Lower leg skin (tissue), 3 donors: ENCODE results near the gene S100P.

Source experiments
- POLR2A ChIP-seq, 2 donors: fragments of 450-650 bp; IDR thresholded peaks; one replicate each; pipeline ENCODE4 v1.6.1; 2016 to 2017; ENCODE audit warnings: antibody characterized with exemption in 2 of 2, mild to moderate bottlenecking in 1 of 2, moderate library complexity in 1 of 2
- TF ChIP-seq, protein P1 (sequence below), 3 donors: fragments of 450-650 bp; IDR thresholded peaks; one replicate each; pipeline ENCODE4 v1.5.1; 2016; ENCODE audit warnings: antibody characterized with exemption in 3 of 3, mild to moderate bottlenecking in 3 of 3, moderate library complexity in 2 of 3

DNA sequence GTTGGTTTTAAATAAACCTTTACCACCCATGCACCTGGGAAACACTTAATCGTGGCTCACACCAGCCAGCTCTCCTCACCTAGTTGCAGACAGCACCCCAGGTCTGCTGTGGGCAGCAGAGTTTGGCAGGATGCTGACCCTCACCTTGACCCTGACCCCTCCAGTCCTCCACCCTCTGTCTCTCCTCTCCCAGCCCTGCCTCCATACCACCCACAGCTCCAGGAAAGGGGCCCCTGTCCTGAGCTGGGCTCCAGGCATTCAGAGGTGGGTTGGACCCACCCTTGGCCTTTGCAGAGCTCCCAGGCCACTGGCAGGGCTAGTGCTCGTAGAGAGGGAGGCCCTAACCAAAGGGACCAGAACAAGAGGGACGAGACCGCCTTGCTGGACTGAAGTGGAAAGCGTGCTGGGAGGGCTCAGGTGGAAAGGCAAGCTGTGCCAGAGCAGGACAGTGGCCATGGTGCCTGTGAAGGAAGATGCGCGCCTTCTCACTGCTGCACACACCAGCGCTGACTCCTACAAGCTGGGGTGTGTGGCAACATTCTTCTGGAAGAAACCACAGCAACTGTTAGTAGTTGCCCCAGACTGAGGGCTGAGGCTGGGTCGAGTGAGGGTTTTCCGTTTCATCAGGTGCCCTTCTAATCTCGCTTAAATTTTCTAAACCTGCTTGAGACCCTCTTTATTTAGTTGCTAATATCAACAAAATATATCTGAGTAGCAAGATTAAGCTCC lies 10.7 kb upstream of the S100P start:
- TF ChIP-seq, protein P1, sequence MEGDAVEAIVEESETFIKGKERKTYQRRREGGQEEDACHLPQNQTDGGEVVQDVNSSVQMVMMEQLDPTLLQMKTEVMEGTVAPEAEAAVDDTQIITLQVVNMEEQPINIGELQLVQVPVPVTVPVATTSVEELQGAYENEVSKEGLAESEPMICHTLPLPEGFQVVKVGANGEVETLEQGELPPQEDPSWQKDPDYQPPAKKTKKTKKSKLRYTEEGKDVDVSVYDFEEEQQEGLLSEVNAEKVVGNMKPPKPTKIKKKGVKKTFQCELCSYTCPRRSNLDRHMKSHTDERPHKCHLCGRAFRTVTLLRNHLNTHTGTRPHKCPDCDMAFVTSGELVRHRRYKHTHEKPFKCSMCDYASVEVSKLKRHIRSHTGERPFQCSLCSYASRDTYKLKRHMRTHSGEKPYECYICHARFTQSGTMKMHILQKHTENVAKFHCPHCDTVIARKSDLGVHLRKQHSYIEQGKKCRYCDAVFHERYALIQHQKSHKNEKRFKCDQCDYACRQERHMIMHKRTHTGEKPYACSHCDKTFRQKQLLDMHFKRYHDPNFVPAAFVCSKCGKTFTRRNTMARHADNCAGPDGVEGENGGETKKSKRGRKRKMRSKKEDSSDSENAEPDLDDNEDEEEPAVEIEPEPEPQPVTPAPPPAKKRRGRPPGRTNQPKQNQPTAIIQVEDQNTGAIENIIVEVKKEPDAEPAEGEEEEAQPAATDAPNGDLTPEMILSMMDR (IDR thresholded peaks at IDR 0.05) = no peak
- no peak for TF ChIP-seq POLR2A (IDR thresholded peaks at IDR 0.05)
